ENCODE measurements around the gene SRGAP1.

SRGAP1 gene

DNA sequence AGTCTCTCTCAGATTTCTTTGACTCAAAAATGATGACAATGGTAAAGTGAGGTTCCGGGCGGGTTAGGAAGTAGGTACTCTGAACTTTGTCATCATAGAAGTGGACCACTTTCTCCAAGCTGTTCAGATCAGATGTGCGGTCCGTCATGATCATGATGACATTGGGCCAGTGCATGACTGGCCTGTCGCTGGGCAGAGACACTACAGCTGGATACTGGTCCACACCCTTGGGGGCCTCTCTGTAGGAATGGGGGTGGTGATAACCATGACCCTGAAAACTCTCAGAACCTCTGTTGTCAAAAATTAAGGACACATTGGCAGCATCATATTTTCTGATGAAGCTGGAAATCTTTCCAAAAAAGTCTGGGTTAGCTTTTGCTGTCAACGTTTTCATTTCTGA lies 349.4 kb downstream of the SRGAP1 start:
- ChIA-PET POLR2A (no interaction called here), CTCF (no interaction called here)
- H3K9me3 ChIP-seq (ENCODE audit: control insufficient read depth, insufficient read depth, low read depth, low read length) = no peaks in the 10 kb centered on the region
- H3K27ac ChIP-seq (ENCODE audit: extremely low read depth, low read depth, low read length) = no peak overlapping the region
- H3K4me3 ChIP-seq (ENCODE audit: low read depth, low read length) = no peak overlapping the region
- peaks cover 6 to 11% of the 10 kb centered on the region in 2 experiments for H3K36me3 ChIP-seq (ENCODE audit: control insufficient read depth in 2 of 2, insufficient read depth in 1 of 2, low read length in 2 of 2)
- TF ChIP-seq KLF10 (tag by site-specific recombination; IDR thresholded peaks at IDR 0.05) (no peak), ZNF768 (tag by site-specific recombination; IDR thresholded peaks at IDR 0.05) (no peak), ZNF488 (tag by site-specific recombination; IDR thresholded peaks at IDR 0.05) (no peak), ZNF560 (tag by site-specific recombination; IDR thresholded peaks at IDR 0.05; ENCODE audit: borderline replicate concordance) (no peak), OVOL3 (tag by site-specific recombination; IDR thresholded peaks at IDR 0.05) (no peak), ZNF274 (IDR thresholded peaks at IDR 0.05; ENCODE audit: low read length) (no peak), ZNF274 (tag by site-specific recombination; IDR thresholded peaks at IDR 0.05; ENCODE audit: borderline replicate concordance) (no peak), PRDM1 (tag by site-specific recombination; IDR thresholded peaks at IDR 0.05) (no peak), ZNF324 (tag by site-specific recombination; IDR thresholded peaks at IDR 0.05) (no peak), ZNF596 (tag by site-specific recombination; IDR thresholded peaks at IDR 0.05) (no peak), SETDB1 (IDR thresholded peaks at IDR 0.05; ENCODE audit: insufficient read length, low read length) (no peak), ZNF175 (tag by site-specific recombination; IDR thresholded peaks at IDR 0.05) (no peak)
- TF ChIP-seq, protein P1, sequence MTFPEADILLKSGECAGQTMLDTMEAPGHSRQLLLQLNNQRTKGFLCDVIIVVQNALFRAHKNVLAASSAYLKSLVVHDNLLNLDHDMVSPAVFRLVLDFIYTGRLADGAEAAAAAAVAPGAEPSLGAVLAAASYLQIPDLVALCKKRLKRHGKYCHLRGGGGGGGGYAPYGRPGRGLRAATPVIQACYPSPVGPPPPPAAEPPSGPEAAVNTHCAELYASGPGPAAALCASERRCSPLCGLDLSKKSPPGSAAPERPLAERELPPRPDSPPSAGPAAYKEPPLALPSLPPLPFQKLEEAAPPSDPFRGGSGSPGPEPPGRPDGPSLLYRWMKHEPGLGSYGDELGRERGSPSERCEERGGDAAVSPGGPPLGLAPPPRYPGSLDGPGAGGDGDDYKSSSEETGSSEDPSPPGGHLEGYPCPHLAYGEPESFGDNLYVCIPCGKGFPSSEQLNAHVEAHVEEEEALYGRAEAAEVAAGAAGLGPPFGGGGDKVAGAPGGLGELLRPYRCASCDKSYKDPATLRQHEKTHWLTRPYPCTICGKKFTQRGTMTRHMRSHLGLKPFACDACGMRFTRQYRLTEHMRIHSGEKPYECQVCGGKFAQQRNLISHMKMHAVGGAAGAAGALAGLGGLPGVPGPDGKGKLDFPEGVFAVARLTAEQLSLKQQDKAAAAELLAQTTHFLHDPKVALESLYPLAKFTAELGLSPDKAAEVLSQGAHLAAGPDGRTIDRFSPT (tag by site-specific recombination; IDR thresholded peaks at IDR 0.05) = no peak
- no peaks in the 10 kb centered on the region for H3K4me1 ChIP-seq (ENCODE audit: control insufficient read depth, insufficient read depth, low read length)

DNA sequence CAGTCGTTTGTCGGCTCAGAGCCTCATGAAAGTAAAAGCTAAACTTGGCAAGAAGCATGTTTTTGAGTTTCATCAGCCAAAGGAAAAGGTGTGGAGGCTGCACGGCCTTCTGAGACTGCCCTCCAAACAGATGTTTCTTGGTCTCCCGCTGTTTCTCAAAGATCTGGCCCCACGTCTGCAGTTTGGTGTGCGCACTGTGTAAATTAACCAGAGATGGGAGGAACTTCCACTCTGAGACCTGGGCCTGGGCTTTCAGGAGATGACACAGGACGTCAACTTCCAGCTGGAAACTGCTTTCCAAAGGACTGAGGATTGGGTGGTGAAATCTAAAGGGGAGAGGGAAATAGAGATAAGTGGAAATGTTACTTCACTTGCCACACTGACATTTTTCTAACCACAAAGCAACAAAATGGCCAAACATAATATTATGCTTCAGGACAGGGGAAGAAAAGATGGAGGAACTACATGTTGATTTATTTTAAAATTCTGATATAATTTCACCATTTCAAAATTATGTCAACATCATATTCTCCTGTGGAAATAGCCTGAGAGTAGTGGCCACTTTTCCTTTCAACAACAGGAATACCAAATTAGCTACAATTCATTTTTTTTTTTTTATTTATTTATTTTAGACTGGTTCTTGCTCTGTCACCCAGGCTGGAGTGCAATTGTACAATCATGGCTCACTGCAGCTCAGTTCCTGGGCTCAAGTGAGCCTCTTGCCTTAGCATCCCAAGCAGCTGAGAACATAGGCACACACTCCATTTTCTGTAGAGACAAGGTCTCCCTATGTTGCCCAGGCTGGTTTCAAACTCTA lies 350.0 kb downstream of the SRGAP1 start:
- H3K9me3 ChIP-seq (ENCODE audit: control insufficient read depth, insufficient read depth, low read depth, low read length) = no peaks in the 10 kb centered on the region
- H3K27ac ChIP-seq (ENCODE audit: extremely low read depth, low read depth, low read length) = no peak overlapping the region
- H3K4me1 ChIP-seq (ENCODE audit: control insufficient read depth, insufficient read depth, low read length) = no peaks in the 10 kb centered on the region
- CTCF ChIA-PET = no interaction called here
- POLR2A ChIA-PET = no interaction called here
- H3K36me3 ChIP-seq (ENCODE audit: control insufficient read depth in 2 of 2, insufficient read depth in 1 of 2, low read length in 2 of 2) = peaks cover 6 to 11% of the 10 kb centered on the region in 2 experiments
- H3K4me3 ChIP-seq (ENCODE audit: low read depth, low read length) = no peak overlapping the region
- TF ChIP-seq ZNF776 (tag by site-specific recombination; IDR thresholded peaks at IDR 0.05; ENCODE audit: borderline replicate concordance) (no peak), ZNF184 (tag by site-specific recombination; IDR thresholded peaks at IDR 0.05) (no peak), ZBTB1 (tag by site-specific recombination; IDR thresholded peaks at IDR 0.05) (no peak), SCRT1 (tag by site-specific recombination; IDR thresholded peaks at IDR 0.05; ENCODE audit: borderline replicate concordance) (no peak), ZFP37 (tag by site-specific recombination; IDR thresholded peaks at IDR 0.05) (no peak), ZNF791 (tag by site-specific recombination; IDR thresholded peaks at IDR 0.05) (no peak), ZNF214 (tag by site-specific recombination; IDR thresholded peaks at IDR 0.05; ENCODE audit: borderline replicate concordance) (no peak), HOXC10 (CRISPR knock-in tag; IDR thresholded peaks at IDR 0.05) (no peak), ZBTB21 (tag by site-specific recombination; IDR thresholded peaks at IDR 0.05) (no peak), SP7 (tag by site-specific recombination; IDR thresholded peaks at IDR 0.05) (no peak), ZNF391 (tag by site-specific recombination; IDR thresholded peaks at IDR 0.05; ENCODE audit: borderline replicate concordance, low read depth) (no peak), ZNF416 (tag by site-specific recombination; IDR thresholded peaks at IDR 0.05) (no peak), ZNF624 (tag by site-specific recombination; IDR thresholded peaks at IDR 0.05) (no peak)
- TF ChIP-seq, protein P2, sequence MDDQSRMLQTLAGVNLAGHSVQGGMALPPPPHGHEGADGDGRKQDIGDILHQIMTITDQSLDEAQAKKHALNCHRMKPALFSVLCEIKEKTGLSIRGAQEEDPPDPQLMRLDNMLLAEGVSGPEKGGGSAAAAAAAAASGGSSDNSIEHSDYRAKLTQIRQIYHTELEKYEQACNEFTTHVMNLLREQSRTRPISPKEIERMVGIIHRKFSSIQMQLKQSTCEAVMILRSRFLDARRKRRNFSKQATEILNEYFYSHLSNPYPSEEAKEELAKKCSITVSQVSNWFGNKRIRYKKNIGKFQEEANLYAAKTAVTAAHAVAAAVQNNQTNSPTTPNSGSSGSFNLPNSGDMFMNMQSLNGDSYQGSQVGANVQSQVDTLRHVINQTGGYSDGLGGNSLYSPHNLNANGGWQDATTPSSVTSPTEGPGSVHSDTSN (CRISPR knock-in tag; IDR thresholded peaks at IDR 0.05) = no peak
- TF ChIP-seq, protein P3, sequence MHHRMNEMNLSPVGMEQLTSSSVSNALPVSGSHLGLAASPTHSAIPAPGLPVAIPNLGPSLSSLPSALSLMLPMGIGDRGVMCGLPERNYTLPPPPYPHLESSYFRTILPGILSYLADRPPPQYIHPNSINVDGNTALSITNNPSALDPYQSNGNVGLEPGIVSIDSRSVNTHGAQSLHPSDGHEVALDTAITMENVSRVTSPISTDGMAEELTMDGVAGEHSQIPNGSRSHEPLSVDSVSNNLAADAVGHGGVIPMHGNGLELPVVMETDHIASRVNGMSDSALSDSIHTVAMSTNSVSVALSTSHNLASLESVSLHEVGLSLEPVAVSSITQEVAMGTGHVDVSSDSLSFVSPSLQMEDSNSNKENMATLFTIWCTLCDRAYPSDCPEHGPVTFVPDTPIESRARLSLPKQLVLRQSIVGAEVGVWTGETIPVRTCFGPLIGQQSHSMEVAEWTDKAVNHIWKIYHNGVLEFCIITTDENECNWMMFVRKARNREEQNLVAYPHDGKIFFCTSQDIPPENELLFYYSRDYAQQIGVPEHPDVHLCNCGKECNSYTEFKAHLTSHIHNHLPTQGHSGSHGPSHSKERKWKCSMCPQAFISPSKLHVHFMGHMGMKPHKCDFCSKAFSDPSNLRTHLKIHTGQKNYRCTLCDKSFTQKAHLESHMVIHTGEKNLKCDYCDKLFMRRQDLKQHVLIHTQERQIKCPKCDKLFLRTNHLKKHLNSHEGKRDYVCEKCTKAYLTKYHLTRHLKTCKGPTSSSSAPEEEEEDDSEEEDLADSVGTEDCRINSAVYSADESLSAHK (tag by site-specific recombination; IDR thresholded peaks at IDR 0.05) = no peak
- TF ChIP-seq, protein P4, sequence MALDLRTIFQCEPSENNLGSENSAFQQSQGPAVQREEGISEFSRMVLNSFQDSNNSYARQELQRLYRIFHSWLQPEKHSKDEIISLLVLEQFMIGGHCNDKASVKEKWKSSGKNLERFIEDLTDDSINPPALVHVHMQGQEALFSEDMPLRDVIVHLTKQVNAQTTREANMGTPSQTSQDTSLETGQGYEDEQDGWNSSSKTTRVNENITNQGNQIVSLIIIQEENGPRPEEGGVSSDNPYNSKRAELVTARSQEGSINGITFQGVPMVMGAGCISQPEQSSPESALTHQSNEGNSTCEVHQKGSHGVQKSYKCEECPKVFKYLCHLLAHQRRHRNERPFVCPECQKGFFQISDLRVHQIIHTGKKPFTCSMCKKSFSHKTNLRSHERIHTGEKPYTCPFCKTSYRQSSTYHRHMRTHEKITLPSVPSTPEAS (tag by site-specific recombination; IDR thresholded peaks at IDR 0.05) = no peak
